Fibroblast of villous mesenchyme (primary cell): ENCODE results near the gene CLTC. TPM values are rescaled to one million over a fixed set of nuclear protein-coding genes. Genes with fewer than 3 reads are reported as not detected.
A peak's percentile ranks its signal among the peaks of the same experiment; 100 is the strongest.

Experiments
- DNase-seq: peaks from one replicate; pipeline ENCODE4 v3.0.0-alpha.2; 2010; ENCODE audit warnings: low read depth
- H3K4me3 ChIP-seq: 2 replicates; pipeline ENCODE4 v1.5.1; 2011; ENCODE audit warnings: low read depth, mild to moderate bottlenecking, low read length
- total RNA-seq: library from RNA; depleted of rRNA; stranded (reverse); fragments of >200 nt; gene quantifications from 2 replicates; pipeline ENCODE4 v1.2.3, GENCODE V29; 2012
- TF ChIP-seq, protein P1 (sequence below): IDR thresholded peaks from 2 replicates; pipeline ENCODE4 v1.5.1; 2012; ENCODE audit warnings: low read depth, mild to moderate bottlenecking, low read length; ENCODE audit not compliant: insufficient read depth

The CLTC gene
- total RNA-seq, 1 donor = 613 TPM

DNA sequence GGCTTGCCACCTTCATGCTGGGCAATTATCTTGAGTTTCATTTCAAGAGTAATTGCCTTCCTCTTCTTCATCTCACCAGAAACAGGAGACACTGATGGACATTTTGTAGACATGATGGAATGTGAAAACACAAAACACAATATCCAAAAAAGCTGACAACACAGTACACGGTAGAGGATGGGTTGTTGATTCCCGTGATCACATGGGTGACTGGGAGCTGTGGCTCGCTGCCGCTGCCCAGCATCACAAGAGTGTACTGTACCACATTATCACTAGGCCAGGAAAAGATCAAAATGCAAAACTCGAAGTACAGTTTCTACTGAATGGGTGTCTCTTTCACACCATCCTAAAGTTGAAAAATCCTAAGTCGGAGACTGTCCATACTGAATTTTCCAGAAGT is 80.1 kb downstream of the CLTC start:
- TF ChIP-seq, protein P1, sequence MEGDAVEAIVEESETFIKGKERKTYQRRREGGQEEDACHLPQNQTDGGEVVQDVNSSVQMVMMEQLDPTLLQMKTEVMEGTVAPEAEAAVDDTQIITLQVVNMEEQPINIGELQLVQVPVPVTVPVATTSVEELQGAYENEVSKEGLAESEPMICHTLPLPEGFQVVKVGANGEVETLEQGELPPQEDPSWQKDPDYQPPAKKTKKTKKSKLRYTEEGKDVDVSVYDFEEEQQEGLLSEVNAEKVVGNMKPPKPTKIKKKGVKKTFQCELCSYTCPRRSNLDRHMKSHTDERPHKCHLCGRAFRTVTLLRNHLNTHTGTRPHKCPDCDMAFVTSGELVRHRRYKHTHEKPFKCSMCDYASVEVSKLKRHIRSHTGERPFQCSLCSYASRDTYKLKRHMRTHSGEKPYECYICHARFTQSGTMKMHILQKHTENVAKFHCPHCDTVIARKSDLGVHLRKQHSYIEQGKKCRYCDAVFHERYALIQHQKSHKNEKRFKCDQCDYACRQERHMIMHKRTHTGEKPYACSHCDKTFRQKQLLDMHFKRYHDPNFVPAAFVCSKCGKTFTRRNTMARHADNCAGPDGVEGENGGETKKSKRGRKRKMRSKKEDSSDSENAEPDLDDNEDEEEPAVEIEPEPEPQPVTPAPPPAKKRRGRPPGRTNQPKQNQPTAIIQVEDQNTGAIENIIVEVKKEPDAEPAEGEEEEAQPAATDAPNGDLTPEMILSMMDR = no peak
- H3K4me3 ChIP-seq = no peak overlapping the region
- no peak for DNase-seq

- H3K4me3 ChIP-seq = no peak overlapping the region
- TF ChIP-seq, protein P1 = no peak
- DNase-seq = no peak
Observed at GRCh38 chr17:59702304-59702703, 82.6 kb downstream of the CLTC start.

DNA sequence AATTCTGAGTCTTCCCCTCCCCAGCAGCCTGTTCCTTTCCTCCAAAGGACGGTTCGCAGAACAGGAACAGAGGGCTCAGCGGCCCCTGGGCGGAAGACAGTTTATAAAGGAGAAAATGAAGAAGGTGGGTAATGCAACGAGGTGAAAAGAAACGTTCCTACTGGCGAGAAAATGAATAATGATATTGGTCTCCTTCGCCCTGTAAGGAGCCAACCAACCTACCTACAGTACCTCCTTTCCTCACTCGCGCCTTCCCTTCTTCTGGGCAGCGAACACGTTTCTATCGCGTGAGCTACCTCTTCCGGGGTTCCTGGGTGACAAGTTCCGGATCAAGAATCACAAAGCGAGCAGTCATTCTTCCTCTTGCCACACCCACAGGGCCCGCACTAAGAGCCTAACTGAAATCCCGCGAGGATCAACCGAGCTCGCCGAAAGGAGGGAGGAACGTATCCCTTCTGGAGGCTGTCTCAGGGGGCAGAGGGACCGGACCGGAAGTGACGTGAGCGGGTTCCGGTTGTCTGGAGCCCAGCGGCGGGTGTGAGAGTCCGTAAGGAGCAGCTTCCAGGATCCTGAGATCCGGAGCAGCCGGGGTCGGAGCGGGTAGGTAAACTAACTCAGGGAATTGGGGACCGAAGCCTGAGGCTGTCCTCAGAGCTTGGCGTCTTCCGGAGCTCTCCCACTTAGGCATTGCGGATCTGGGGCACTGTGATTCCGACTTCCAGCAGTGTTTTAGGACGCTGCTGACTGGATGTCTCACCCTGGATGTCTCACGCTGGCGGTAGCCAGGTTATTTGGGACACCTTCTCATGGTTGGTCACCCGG is 87.7 kb downstream of the CLTC start, which contains the start of the genes PTRH2 and VMP1:
Gene PTRH2, minus strand, starts transcription at position 282 of the 822 bp plus-strand sequence. CDS start 9,452 bp downstream, outside the sequence.
Gene VMP1, plus strand, starts transcription at position 506 of the 822 bp plus-strand sequence. CDS start 23,793 bp downstream, outside the sequence.
- DNase-seq = peak; percentile 100
- H3K4me3 ChIP-seq = peak within 1 kb of the TSS; percentile 99
- TF ChIP-seq, protein P1 = no peak

DNA sequence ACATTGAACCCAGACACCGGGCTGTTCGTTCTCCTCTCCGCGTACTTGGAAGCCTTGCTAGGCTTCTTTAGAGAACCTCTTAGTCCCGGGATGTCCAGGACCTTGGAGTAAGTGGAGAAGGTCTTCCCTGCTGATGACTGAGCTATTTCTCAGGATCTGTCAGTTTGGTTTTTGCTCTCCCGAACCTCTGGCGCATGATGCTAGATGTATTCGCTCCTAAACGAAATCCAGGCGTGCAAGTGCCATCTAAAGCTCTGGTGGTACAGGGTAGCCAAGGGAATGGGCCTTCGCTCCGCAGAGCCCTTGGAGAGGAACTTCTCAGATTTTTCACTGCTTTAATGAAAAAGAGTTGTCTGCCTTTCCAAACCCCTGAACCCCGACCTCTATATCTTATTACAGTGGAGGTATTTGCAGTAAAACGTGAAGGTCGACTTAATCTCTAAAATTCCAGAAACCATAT is 88.3 kb downstream of the CLTC start:
- peak overlapping the region; percentile 99 for H3K4me3 ChIP-seq
- TF ChIP-seq, protein P1 = no peak
- no peak for DNase-seq

DNA sequence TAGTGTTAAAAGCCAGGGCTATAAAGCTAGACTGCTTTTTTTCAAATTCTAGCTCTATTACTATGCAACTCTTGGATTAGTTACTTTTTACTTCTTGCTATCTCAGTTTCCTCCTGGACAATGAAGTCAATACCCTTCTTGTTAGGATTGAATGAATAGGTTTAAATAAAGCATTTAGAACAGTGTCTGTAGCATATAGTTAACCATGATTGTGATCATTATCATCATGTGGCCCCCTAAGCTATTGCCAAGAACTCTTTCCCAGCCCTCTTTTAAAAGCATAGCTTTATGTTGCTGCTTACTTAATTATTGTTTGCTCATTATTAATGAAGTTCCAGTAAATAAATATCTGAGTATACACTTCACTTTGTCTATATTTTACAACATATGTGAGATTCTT is 92.2 kb downstream of the CLTC start:
- DNase-seq = no peak
- TF ChIP-seq, protein P1 = no peak
- H3K4me3 ChIP-seq = no peak overlapping the region

GRCh38 chr17:59712862-59713261 is 93.2 kb downstream of the CLTC start:
- no peak overlapping the region for H3K4me3 ChIP-seq
- no peak for DNase-seq
- TF ChIP-seq, protein P1 = no peak

- TF ChIP-seq, protein P1 = no peak
- DNase-seq = no peak
- H3K4me3 ChIP-seq = no peak overlapping the region
Observed at GRCh38 chr17:59714255-59714654, 94.6 kb downstream of the CLTC start.
